A549 (cell line): Measurements from ENCODE around the gene SMIM29. TPM values are rescaled to one million over a fixed set of nuclear protein-coding genes. Genes with fewer than 3 reads are reported as not detected.

Source experiments
- ATAC-seq, 2 experiments: fragments of 200-7000 bp in 1 of 2; fragments of >200 bp in 1 of 2; cut with Nextera tagmentation in 1 of 2; cut with Tn5 transposase in 1 of 2; 3 replicates each; pipeline versions ENCODE4 v1.8.0 to v1.9.1; 2018 to 2020; ENCODE audit warnings: mild to moderate bottlenecking in 1 of 2, moderate library complexity in 1 of 2
- CTCF ChIA-PET: fragments of 300-600 bp; sonication (Branson Sonifier 250); formaldehyde crosslinking; extraction: SDS; loops from one replicate; lab custom pipeline; 2021; ENCODE audit warnings: antibody characterized with exemption, inconsistent platforms; lab: Yijun Ruan, JAX
- POLR2A ChIA-PET: fragments of 350-600 bp; formaldehyde crosslinking; extraction: SDS; loops from one replicate; lab custom pipeline; 2021; ENCODE audit warnings: antibody characterized with exemption, inconsistent platforms; lab: Yijun Ruan, JAX
- DNase-seq, 2 experiments: peaks; one replicate each; pipeline versions ENCODE4 v3.0.0 to v3.0.0-alpha.2; 2011 to 2016; ENCODE audit warnings: low read depth in 1 of 2, low spot score in 1 of 2
- FAIRE-seq: peaks from 2 replicates; lab custom pipeline; 2011; peaks lifted over from hg19 to GRCh38; lab: Jason Lieb, UNC
- H3K27ac ChIP-seq, 2 experiments: fragments of >200 bp; sonication (Bioruptor Twin); formaldehyde crosslinking; 3 replicates each; pipeline ENCODE4 v1.5.1; 2016 to 2017
- H3K4me1 ChIP-seq: fragments of >200 bp; sonication (Bioruptor Twin); formaldehyde crosslinking; 3 replicates; pipeline ENCODE4 v1.6.1; 2016
- H3K4me2 ChIP-seq: fragments of >200 bp; sonication (Bioruptor Twin); formaldehyde crosslinking; 3 replicates; pipeline ENCODE4 v1.6.1; 2016
- H3K4me3 ChIP-seq: fragments of >200 bp; sonication (Bioruptor Twin); formaldehyde crosslinking; 3 replicates; pipeline ENCODE4 v1.5.1; 2016
- H3K9me3 ChIP-seq: fragments of >200 bp; sonication (Bioruptor Twin); formaldehyde crosslinking; 3 replicates; pipeline ENCODE4 v1.6.1; 2016
- CBX8 ChIP-seq: fragments of 200-600 bp; sonication (generic); IDR thresholded peaks from 2 replicates; pipeline ENCODE4 v1.6.1; 2016
- EHF ChIP-seq: fragments of 250-450 bp; sonication (Bioruptor Pico); IDR thresholded peaks from 2 replicates; pipeline ENCODE4 v1.5.0; 2020; ENCODE audit warnings: mild to moderate bottlenecking
- JUNB ChIP-seq: fragments of >200 bp; sonication (Bioruptor Twin); formaldehyde crosslinking; IDR thresholded peaks from 2 replicates; pipeline ENCODE4 v1.6.1; 2016
- KDM1A ChIP-seq: fragments of 200-600 bp; sonication (generic); IDR thresholded peaks from 2 replicates; pipeline ENCODE4 v1.6.1; 2016; ENCODE audit warnings: low read depth, mild to moderate bottlenecking
- KDM5A ChIP-seq: fragments of 200-600 bp; sonication (generic); IDR thresholded peaks from 2 replicates; pipeline ENCODE4 v1.6.1; 2016; ENCODE audit warnings: antibody characterized with exemption, mild to moderate bottlenecking
- MAFK ChIP-seq: fragments of 450-650 bp; IDR thresholded peaks from 2 replicates; pipeline ENCODE4 v1.6.1; 2014; ENCODE audit not compliant: partially characterized antibody
- MAZ ChIP-seq: fragments of 150-350 bp; IDR thresholded peaks from 2 replicates; pipeline ENCODE4 v1.6.1; 2014; ENCODE audit warnings: antibody characterized with exemption, low read depth, low read length, borderline replicate concordance
- MYC ChIP-seq: IDR thresholded peaks from 2 replicates; pipeline ENCODE4 v1.6.1; 2012; ENCODE audit warnings: mild to moderate bottlenecking, inconsistent platforms, low read length, improper control_type of control experiment, borderline replicate concordance
- NPAS2 ChIP-seq: fragments of 250-450 bp; sonication (Bioruptor Pico); IDR thresholded peaks from 2 replicates; pipeline ENCODE4 v1.8.0; 2022; ENCODE audit warnings: mild to moderate bottlenecking, moderate library complexity, borderline replicate concordance
- NR3C1 ChIP-seq: fragments of >200 bp; sonication (Bioruptor Twin); formaldehyde crosslinking; IDR thresholded peaks from 3 replicates; pipeline ENCODE4 v1.6.1; 2017
- RAD21 ChIP-seq, 2 experiments: fragments of >200 bp in 1 of 2; sonication (Bioruptor Twin) in 1 of 2; formaldehyde crosslinking in 1 of 2; IDR thresholded peaks in 1 of 2; conservative IDR thresholded peaks in 1 of 2; 2 replicates in 1 of 2; 3 replicates in 1 of 2; pipeline ENCODE4 v1.6.1; 2012 to 2018; ENCODE audit warnings: inconsistent platforms in 1 of 2
- RFX5 ChIP-seq: fragments of 450-650 bp; IDR thresholded peaks from 2 replicates; pipeline ENCODE4 v1.7.1; 2014; ENCODE audit warnings: antibody characterized with exemption, mild to moderate bottlenecking, moderate library complexity
- TFCP2L1 ChIP-seq: fragments of 250-450 bp; sonication (Bioruptor Pico); IDR thresholded peaks from 2 replicates; pipeline ENCODE4 v1.5.0; 2021; ENCODE audit warnings: mild to moderate bottlenecking
- ZFP36 ChIP-seq: fragments of 450-650 bp; IDR thresholded peaks from 2 replicates; pipeline ENCODE4 v1.6.1; 2014; ENCODE audit warnings: borderline replicate concordance; ENCODE audit not compliant: partially characterized antibody
- ZNF302 ChIP-seq: fragments of 250-450 bp; sonication (Bioruptor Pico); IDR thresholded peaks from 2 replicates; pipeline ENCODE4 v1.9.0; 2021; ENCODE audit warnings: inconsistent platforms, mild to moderate bottlenecking, moderate library complexity
- ZSCAN20 ChIP-seq: fragments of 250-450 bp; sonication (Bioruptor Pico); IDR thresholded peaks from 2 replicates; pipeline ENCODE4 v1.8.0; 2022; ENCODE audit warnings: mild to moderate bottlenecking, moderate library complexity
- WGBS: methylation state at CpG from one replicate; pipeline ENCODE4 v1.1.6; 2017; ENCODE audit errors: missing lambda C conversion rate; 5-methylcytosine and 5-hydroxymethylcytosine counted together
- polyA plus RNA-seq, 4 experiments: library from polyadenylated mRNA; depleted of rRNA in 3 of 4; stranded (reverse); fragments of >200 nt; fragmentation: RNase III in 1 of 4; extraction: RNeasy Plus Mini Kit Qiagen cat#74134 plus additional on column Dnase treatment in 1 of 4; gene quantifications; 2 replicates in 3 of 4; 3 replicates in 1 of 4; pipeline ENCODE4 v1.2.3, GENCODE V29; 2011 to 2017
- TF ChIP-seq, protein P1 (sequence below): fragments of 450-650 bp; IDR thresholded peaks from 2 replicates; pipeline ENCODE4 v1.6.1; 2014; ENCODE audit warnings: antibody characterized with exemption
- TF ChIP-seq, protein P2 (sequence below): fragments of >200 bp; sonication (Bioruptor Twin); formaldehyde crosslinking; IDR thresholded peaks from 2 replicates; pipeline ENCODE4 v1.6.1; 2016
- TF ChIP-seq, protein P3 (sequence below): fragments of 250-450 bp; sonication (Bioruptor Pico); IDR thresholded peaks from 2 replicates; pipeline ENCODE4 v1.5.0; 2020; ENCODE audit warnings: low read depth, mild to moderate bottlenecking, moderate library complexity
- TF ChIP-seq, protein P4 (sequence below): IDR thresholded peaks from 2 replicates; pipeline ENCODE4 v1.6.1; 2012
- TF ChIP-seq, protein P5 (sequence below): fragments of >200 bp; sonication (Bioruptor Twin); formaldehyde crosslinking; IDR thresholded peaks from 3 replicates; pipeline ENCODE4 v1.5.1; 2016
- TF ChIP-seq, protein P6 (sequence below): fragments of 150-350 bp; IDR thresholded peaks from 2 replicates; pipeline ENCODE4 v1.6.1; 2014; ENCODE audit warnings: low read depth, mild to moderate bottlenecking, low read length

SMIM29 gene
- polyA plus RNA-seq, 2 of the 4 experiments (the other 2 are of a cell fraction) = 8.1 to 15.4 TPM

DNA sequence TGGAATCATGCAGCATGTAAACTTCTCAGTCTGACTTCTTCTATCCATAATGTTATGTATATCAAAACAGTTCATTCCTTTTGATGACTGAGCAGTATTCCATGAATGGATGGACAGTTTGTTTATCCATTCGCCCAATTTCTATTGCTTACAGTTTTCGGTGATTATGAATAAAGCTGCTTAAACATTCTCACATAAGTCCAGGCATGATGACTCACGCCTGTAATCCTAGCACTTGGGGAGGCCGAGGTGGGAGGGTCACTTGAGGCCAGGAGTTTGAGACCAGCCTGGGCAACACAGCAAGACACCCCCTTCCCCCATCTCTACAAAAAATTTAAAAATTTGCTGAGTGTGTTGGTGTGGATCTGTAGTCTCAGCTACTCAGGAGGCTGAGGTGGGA, 35.0 kb downstream of the SMIM29 start:
- no peak overlapping the region for H3K4me2 ChIP-seq
- H3K4me3 ChIP-seq = no peak overlapping the region
- no peak for ATAC-seq
- H3K4me1 ChIP-seq = no peaks in the 10 kb centered on the region
- H3K27ac ChIP-seq = no peak overlapping the region
- WGBS = 58% methylated on average over 4 of the region's 4 CpGs
- no peak for DNase-seq
- CTCF ChIA-PET = interaction anchor here (1.1 to 2.0 kb wide), 2 partner anchors 13 to 18 kb away, joined by 5 read pairs; no protein-coding TSS in a partner anchor
- POLR2A ChIA-PET = no interaction called here
- H3K9me3 ChIP-seq = no peaks in the 10 kb centered on the region
- no peak for FAIRE-seq
- TF ChIP-seq RFX5 = no peak
- TF ChIP-seq MAFK = peak; percentile 55
- TF ChIP-seq, all 56 proteins: peak for 1

DNA sequence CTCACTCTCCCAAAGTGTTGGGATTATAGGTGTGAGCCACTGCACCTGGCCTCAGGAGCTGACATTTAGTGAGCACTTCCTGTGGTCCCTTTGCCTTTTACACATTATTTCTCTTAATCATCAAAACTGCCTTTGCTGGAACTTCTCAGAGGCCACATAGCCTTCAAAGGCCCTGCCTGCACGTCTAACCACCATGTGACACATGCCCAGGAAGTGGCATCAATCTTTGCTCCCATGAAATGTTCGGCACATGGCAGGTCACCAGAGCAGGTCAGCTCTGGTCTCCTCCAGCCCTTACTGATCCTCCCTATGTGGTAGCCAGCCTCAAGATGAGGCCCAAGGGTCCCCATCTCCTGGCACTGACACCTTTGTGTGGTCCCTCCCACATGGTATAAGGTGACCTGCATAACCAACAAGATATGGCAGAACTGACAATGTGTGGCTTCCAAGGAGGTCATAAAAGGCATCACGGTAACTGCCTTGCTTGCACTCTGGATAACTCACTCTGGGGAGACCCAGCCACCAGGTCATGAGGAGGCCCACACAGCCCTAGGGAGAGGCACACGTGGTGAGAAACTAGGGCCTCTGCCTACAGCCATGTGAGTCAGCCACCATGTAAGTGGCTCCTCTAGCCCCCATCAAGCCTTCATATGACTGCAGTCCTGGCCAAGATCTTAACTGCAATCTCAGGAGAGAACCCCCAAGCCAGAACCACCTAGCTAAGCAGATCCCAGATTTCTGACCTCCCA, 40.9 kb downstream of the SMIM29 start:
- no peak for TF ChIP-seq MAZ
- TF ChIP-seq, protein P1, sequence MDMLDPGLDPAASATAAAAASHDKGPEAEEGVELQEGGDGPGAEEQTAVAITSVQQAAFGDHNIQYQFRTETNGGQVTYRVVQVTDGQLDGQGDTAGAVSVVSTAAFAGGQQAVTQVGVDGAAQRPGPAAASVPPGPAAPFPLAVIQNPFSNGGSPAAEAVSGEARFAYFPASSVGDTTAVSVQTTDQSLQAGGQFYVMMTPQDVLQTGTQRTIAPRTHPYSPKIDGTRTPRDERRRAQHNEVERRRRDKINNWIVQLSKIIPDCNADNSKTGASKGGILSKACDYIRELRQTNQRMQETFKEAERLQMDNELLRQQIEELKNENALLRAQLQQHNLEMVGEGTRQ = no peak
- no peak for TF ChIP-seq NPAS2 (CRISPR knock-in tag)
- no peak for TF ChIP-seq ZNF302 (CRISPR knock-in tag)
- TF ChIP-seq ZFP36 = no peak
- 100% methylated on average over 1 of the region's 4 CpGs for WGBS
- DNase-seq = no peak
- no peak overlapping the region for H3K4me2 ChIP-seq
- H3K4me3 ChIP-seq = no peak overlapping the region
- FAIRE-seq = no peak
- no peak overlapping the region for H3K27ac ChIP-seq
- CTCF ChIA-PET = interaction anchor here (1.0 to 3.8 kb wide), 2 partner anchors 12 to 24 kb away, joined by 3 to 32 read pairs; no protein-coding TSS in a partner anchor
- H3K9me3 ChIP-seq = no peaks in the 10 kb centered on the region
- POLR2A ChIA-PET = no interaction called here
- no peak for ATAC-seq
- no peaks in the 10 kb centered on the region for H3K4me1 ChIP-seq

DNA sequence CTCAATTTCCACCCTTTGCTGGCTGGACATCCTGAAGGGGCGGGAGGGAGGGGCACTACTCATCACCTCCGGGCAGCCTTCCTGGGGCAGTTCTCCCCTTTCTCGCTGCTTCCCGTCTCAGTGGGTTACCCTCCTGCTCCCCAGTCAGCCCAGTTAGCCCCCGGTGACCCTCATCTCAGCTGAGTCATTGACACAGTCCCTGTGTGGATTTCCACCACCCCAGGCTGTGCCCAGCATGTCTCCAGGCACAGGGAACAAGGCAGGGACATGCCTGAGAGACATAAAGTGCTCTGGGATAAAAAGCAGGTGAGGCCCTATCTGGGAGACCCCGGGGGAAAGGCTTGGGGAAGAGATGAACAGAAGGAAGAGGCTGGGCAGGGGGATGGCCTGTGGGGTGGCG, 42.1 kb downstream of the SMIM29 start:
- DNase-seq (no peak), FAIRE-seq (no peak)
- Histone ChIP-seq H3K9me3 (no peaks in the 10 kb centered on the region), H3K4me1 (no peaks in the 10 kb centered on the region)
- POLR2A ChIA-PET = no interaction called here
- TF ChIP-seq, protein P2, sequence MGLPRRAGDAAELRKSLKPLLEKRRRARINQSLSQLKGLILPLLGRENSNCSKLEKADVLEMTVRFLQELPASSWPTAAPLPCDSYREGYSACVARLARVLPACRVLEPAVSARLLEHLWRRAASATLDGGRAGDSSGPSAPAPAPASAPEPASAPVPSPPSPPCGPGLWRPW = no peak
- TF ChIP-seq, protein P3, sequence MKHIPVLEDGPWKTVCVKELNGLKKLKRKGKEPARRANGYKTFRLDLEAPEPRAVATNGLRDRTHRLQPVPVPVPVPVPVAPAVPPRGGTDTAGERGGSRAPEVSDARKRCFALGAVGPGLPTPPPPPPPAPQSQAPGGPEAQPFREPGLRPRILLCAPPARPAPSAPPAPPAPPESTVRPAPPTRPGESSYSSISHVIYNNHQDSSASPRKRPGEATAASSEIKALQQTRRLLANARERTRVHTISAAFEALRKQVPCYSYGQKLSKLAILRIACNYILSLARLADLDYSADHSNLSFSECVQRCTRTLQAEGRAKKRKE (CRISPR knock-in tag) = no peak
- no peak for TF ChIP-seq ZSCAN20
- TF ChIP-seq, all 56 proteins: peak for 0
- no peak overlapping the region for H3K4me2 ChIP-seq
- CTCF ChIA-PET = interaction anchor here (1.0 to 3.8 kb wide), 2 partner anchors 11 to 26 kb away, joined by 3 to 32 read pairs; no protein-coding TSS in a partner anchor
- 76% methylated on average over 5 of the region's 7 CpGs for WGBS
- H3K4me3 ChIP-seq = no peak overlapping the region
- no peak for ATAC-seq
- H3K27ac ChIP-seq = no peak overlapping the region

DNA sequence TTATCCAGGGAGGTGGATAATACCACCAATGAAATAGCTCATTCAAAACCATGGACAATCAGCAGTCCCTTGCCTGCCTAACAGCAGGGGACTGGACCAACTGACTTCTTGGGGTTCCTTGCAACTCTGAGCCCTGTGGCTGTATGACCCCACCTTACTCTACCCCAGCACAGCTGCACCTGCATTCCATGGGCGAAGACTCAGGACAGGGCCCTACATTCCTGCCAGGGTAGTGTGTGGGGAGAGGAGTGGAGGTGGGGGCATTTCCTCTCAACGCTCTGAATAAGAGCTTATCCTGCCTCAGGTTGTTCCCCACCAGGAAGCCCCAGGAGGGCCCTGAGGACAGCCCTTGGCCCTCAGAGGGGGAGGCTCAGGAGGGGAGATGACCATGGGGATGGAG, 42.9 kb downstream of the SMIM29 start:
- Histone ChIP-seq H3K4me3 (no peak overlapping the region), H3K9me3 (no peaks in the 10 kb centered on the region), H3K4me2 (no peak overlapping the region), H3K27ac (no peak overlapping the region), H3K4me1 (no peaks in the 10 kb centered on the region)
- FAIRE-seq = no peak
- POLR2A ChIA-PET = no interaction called here
- no peak for ATAC-seq
- DNase-seq = no peak
- CTCF ChIA-PET = interaction anchor here (2.0 to 3.8 kb wide), 2 partner anchors 10 to 15 kb away, joined by 6 to 32 read pairs; no protein-coding TSS in a partner anchor
- TF ChIP-seq TFCP2L1 (no peak), CBX8 (no peak), JUNB (no peak), ZNF302 (CRISPR knock-in tag) (no peak), MYC (no peak), MAFK (no peak), EHF (no peak), NR3C1 (no peak), RAD21 (conservative IDR thresholded peaks at IDR 0.05 in 1 of 2, IDR thresholded peaks at IDR 0.05 in 1 of 2) (no peak), RFX5 (no peak), KDM5A (no peak), KDM1A (no peak)
- TF ChIP-seq, protein P4, sequence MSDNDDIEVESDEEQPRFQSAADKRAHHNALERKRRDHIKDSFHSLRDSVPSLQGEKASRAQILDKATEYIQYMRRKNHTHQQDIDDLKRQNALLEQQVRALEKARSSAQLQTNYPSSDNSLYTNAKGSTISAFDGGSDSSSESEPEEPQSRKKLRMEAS = no peak
- TF ChIP-seq, protein P5, sequence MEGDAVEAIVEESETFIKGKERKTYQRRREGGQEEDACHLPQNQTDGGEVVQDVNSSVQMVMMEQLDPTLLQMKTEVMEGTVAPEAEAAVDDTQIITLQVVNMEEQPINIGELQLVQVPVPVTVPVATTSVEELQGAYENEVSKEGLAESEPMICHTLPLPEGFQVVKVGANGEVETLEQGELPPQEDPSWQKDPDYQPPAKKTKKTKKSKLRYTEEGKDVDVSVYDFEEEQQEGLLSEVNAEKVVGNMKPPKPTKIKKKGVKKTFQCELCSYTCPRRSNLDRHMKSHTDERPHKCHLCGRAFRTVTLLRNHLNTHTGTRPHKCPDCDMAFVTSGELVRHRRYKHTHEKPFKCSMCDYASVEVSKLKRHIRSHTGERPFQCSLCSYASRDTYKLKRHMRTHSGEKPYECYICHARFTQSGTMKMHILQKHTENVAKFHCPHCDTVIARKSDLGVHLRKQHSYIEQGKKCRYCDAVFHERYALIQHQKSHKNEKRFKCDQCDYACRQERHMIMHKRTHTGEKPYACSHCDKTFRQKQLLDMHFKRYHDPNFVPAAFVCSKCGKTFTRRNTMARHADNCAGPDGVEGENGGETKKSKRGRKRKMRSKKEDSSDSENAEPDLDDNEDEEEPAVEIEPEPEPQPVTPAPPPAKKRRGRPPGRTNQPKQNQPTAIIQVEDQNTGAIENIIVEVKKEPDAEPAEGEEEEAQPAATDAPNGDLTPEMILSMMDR = no peak
- TF ChIP-seq, protein P6, sequence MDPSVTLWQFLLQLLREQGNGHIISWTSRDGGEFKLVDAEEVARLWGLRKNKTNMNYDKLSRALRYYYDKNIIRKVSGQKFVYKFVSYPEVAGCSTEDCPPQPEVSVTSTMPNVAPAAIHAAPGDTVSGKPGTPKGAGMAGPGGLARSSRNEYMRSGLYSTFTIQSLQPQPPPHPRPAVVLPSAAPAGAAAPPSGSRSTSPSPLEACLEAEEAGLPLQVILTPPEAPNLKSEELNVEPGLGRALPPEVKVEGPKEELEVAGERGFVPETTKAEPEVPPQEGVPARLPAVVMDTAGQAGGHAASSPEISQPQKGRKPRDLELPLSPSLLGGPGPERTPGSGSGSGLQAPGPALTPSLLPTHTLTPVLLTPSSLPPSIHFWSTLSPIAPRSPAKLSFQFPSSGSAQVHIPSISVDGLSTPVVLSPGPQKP = no peak
- WGBS = 88% methylated on average over 2 of the region's 2 CpGs
